GM12801 (cell line): ENCODE results near the gene OR5D18.

Experiments
- CTCF ChIP-seq: IDR thresholded peaks from one replicate; pipeline ENCODE4 v1.5.1; 2011; ENCODE audit warnings: control low read depth; ENCODE audit not compliant: insufficient read length; ENCODE audit errors: extremely low read depth

The OR5D18 gene

GRCh38 chr11:55826919-55827318 is 7.5 kb downstream of the OR5D18 start, which contains the start of gene OR5L2:
Gene OR5L2, plus strand, starts transcription at chr11:55827219. Its CDS starts 0 bp downstream, at chr11:55827219.
- TF ChIP-seq CTCF, result no peak

GRCh38 chr11:55838452-55838851 is 19.0 kb downstream of the OR5D18 start, which contains the start of gene OR5D16:
Gene OR5D16, plus strand, starts transcription at chr11:55838752. Its CDS starts 0 bp downstream, at chr11:55838752.
- TF ChIP-seq CTCF, result no peak

- TF ChIP-seq CTCF, result no peak
These were observed 28.0 kb downstream of the OR5D18 start for GRCh38 chr11:55847453-55847852.

GRCh38 chr11:55849037-55849436 is 29.6 kb downstream of the OR5D18 start:
- no peak for TF ChIP-seq CTCF

- no peak for TF ChIP-seq CTCF
These were observed 32.7 kb downstream of the OR5D18 start for GRCh38 chr11:55852141-55852540.

- no peak for TF ChIP-seq CTCF
These were observed 35.3 kb downstream of the OR5D18 start for GRCh38 chr11:55854704-55855103.
